HEK293 (cell line): ENCODE results near the gene SETD1A.

Source experiments
- GLI4 ChIP-seq: fragments of 450-650 bp; formaldehyde crosslinking; IDR thresholded peaks from 2 replicates; pipeline ENCODE4 v1.5.1; 2016; ENCODE audit warnings: missing biosample characterization, missing genetic modification characterization
- IKZF3 ChIP-seq: fragments of 450-650 bp; IDR thresholded peaks from 2 replicates; pipeline ENCODE4 v1.5.0; 2018; ENCODE audit warnings: missing biosample characterization, mild to moderate bottlenecking, missing genetic modification characterization, moderate library complexity
- KLF10 ChIP-seq: fragments of 450-650 bp; IDR thresholded peaks from 2 replicates; pipeline ENCODE4 v1.5.1; 2018; ENCODE audit warnings: missing biosample characterization, mild to moderate bottlenecking, missing genetic modification characterization
- MYNN ChIP-seq: fragments of 450-650 bp; formaldehyde crosslinking; IDR thresholded peaks from 2 replicates; pipeline ENCODE4 v1.5.1; 2016; ENCODE audit warnings: missing biosample characterization, missing genetic modification characterization, borderline replicate concordance
- SP2 ChIP-seq: fragments of 450-650 bp; formaldehyde crosslinking; IDR thresholded peaks from 2 replicates; pipeline ENCODE4 v1.5.1; 2016; ENCODE audit warnings: missing biosample characterization, missing genetic modification characterization
- SP3 ChIP-seq: fragments of 450-650 bp; formaldehyde crosslinking; IDR thresholded peaks from 2 replicates; pipeline ENCODE4 v1.5.1; 2016; ENCODE audit warnings: missing biosample characterization, missing genetic modification characterization
- TRIM28 ChIP-seq: IDR thresholded peaks from 2 replicates; pipeline ENCODE4 v1.6.1; 2011; ENCODE audit warnings: low read length, control low read depth, borderline replicate concordance
- WT1 ChIP-seq: fragments of 450-650 bp; formaldehyde crosslinking; IDR thresholded peaks from 2 replicates; pipeline ENCODE4 v1.5.1; 2016; ENCODE audit warnings: missing biosample characterization, missing genetic modification characterization
- ZNF112 ChIP-seq: fragments of 450-650 bp; formaldehyde crosslinking; IDR thresholded peaks from 2 replicates; pipeline ENCODE4 v1.5.0; 2017; ENCODE audit warnings: missing biosample characterization, missing genetic modification characterization
- ZNF155 ChIP-seq: fragments of 450-650 bp; formaldehyde crosslinking; IDR thresholded peaks from 2 replicates; pipeline ENCODE4 v1.5.1; 2016; ENCODE audit warnings: missing biosample characterization, missing genetic modification characterization
- ZNF16 ChIP-seq: fragments of 450-650 bp; formaldehyde crosslinking; IDR thresholded peaks from 2 replicates; pipeline ENCODE4 v1.5.1; 2016; ENCODE audit warnings: low read depth, missing biosample characterization, missing genetic modification characterization
- ZNF24 ChIP-seq: fragments of 450-650 bp; formaldehyde crosslinking; IDR thresholded peaks from 2 replicates; pipeline ENCODE4 v1.5.1; 2016; ENCODE audit warnings: missing biosample characterization, missing genetic modification characterization
- ZNF266 ChIP-seq: fragments of 450-650 bp; formaldehyde crosslinking; IDR thresholded peaks from 2 replicates; pipeline ENCODE4 v1.5.1; 2016; ENCODE audit warnings: missing biosample characterization, missing genetic modification characterization, low read depth
- ZNF354C ChIP-seq: fragments of 450-650 bp; formaldehyde crosslinking; IDR thresholded peaks from 2 replicates; pipeline ENCODE4 v1.5.1; 2016; ENCODE audit warnings: missing biosample characterization, missing genetic modification characterization, low read depth, borderline replicate concordance
- ZNF426 ChIP-seq: fragments of 450-650 bp; formaldehyde crosslinking; IDR thresholded peaks from 2 replicates; pipeline ENCODE4 v1.5.1; 2017; ENCODE audit warnings: missing biosample characterization, missing genetic modification characterization, mild to moderate bottlenecking, inconsistent platforms, moderate library complexity
- ZNF501 ChIP-seq: fragments of 450-650 bp; formaldehyde crosslinking; IDR thresholded peaks from 2 replicates; pipeline ENCODE4 v1.5.1; 2016; ENCODE audit warnings: missing biosample characterization, missing genetic modification characterization
- ZNF514 ChIP-seq: fragments of 450-650 bp; formaldehyde crosslinking; IDR thresholded peaks from 2 replicates; pipeline ENCODE4 v1.5.1; 2016; ENCODE audit warnings: missing biosample characterization, missing genetic modification characterization
- ZXDB ChIP-seq: fragments of 450-650 bp; formaldehyde crosslinking; IDR thresholded peaks from 2 replicates; pipeline ENCODE4 v1.5.1; 2016; ENCODE audit warnings: missing biosample characterization, missing genetic modification characterization
- TF ChIP-seq, protein P1 (sequence below): fragments of 450-650 bp; formaldehyde crosslinking; IDR thresholded peaks from 2 replicates; pipeline ENCODE4 v1.5.1; 2017; ENCODE audit warnings: missing biosample characterization, missing genetic modification characterization
- TF ChIP-seq, protein P2 (sequence below): fragments of 450-650 bp; formaldehyde crosslinking; IDR thresholded peaks from 2 replicates; pipeline ENCODE4 v1.5.1; 2017; ENCODE audit warnings: missing biosample characterization, missing genetic modification characterization
- TF ChIP-seq, protein P3 (sequence below): fragments of 450-650 bp; formaldehyde crosslinking; IDR thresholded peaks from 2 replicates; pipeline ENCODE4 v1.5.1; 2016; ENCODE audit warnings: missing biosample characterization, missing genetic modification characterization
- TF ChIP-seq, protein P4 (sequence below): fragments of 450-650 bp; formaldehyde crosslinking; IDR thresholded peaks from 2 replicates; pipeline ENCODE4 v1.5.1; 2016; ENCODE audit warnings: missing biosample characterization, missing genetic modification characterization
- TF ChIP-seq, protein P5 (sequence below): fragments of 450-650 bp; formaldehyde crosslinking; IDR thresholded peaks from 2 replicates; pipeline ENCODE4 v1.5.1; 2016; ENCODE audit warnings: missing biosample characterization, missing genetic modification characterization, low read depth
- TF ChIP-seq, protein P6 (sequence below): fragments of 450-650 bp; formaldehyde crosslinking; IDR thresholded peaks from 2 replicates; pipeline ENCODE4 v1.5.1; 2016; ENCODE audit warnings: missing biosample characterization, missing genetic modification characterization
- TF ChIP-seq, protein P7 (sequence below): fragments of 450-650 bp; formaldehyde crosslinking; IDR thresholded peaks from 2 replicates; pipeline ENCODE4 v1.5.1; 2016; ENCODE audit warnings: missing biosample characterization, missing genetic modification characterization
- TF ChIP-seq, protein P8 (sequence below): fragments of 450-650 bp; formaldehyde crosslinking; IDR thresholded peaks from 2 replicates; pipeline ENCODE4 v1.5.1; 2016; ENCODE audit warnings: missing biosample characterization, missing genetic modification characterization

The SETD1A gene

DNA sequence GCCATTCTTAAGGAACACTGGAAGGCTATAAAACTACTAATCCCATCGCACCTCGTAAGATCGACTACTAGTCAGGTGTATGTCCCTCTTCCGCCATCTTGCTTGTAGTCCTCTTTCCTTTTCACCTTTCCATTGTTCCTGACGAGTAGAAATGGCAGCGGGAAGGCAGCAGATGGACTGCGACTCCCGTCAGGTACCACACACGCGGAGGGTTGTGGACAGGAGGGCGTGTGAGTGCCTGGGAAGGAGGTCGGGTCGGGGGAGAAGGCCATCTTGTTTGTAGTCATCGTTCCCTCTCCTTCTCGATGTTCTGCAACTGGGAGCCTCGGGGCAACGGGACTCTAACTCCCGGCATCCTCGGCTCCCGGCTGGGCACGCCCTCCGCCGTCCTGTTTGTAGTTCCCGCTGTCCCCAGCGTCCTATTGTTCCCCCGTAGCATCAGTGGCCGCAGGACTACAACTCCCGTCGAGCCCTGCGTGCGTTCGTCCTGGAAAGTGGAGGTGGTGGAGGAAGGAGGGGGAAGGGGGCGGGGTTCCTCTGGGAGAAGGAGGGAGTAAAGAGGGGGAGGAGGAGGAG, 34.5 kb upstream of the SETD1A start (continued):
- TF ChIP-seq ZNF112 (tag by site-specific recombination) (no peak), ZNF155 (no peak), TRIM28 (peak; percentile 95), SP2 (tag by site-specific recombination) (peak; percentile 94), SP3 (tag by site-specific recombination) (peak; percentile 100), ZNF266 (tag by site-specific recombination) (no peak), GLI4 (tag by site-specific recombination) (no peak), ZXDB (tag by site-specific recombination) (peak; percentile 81), ZNF501 (no peak), IKZF3 (tag by site-specific recombination) (no peak; the same call in none of the 2 replicates), MYNN (no peak), ZNF354C (no peak), WT1 (tag by site-specific recombination) (no peak; the same call in 1 of the 2 replicates), ZNF24 (peak; percentile 60; the same call in 1 of the 2 replicates), KLF10 (tag by site-specific recombination) (peak; percentile 81), ZNF514 (no peak), ZNF16 (tag by site-specific recombination) (no peak), ZNF426 (tag by site-specific recombination) (no peak)
- TF ChIP-seq, protein P1, sequence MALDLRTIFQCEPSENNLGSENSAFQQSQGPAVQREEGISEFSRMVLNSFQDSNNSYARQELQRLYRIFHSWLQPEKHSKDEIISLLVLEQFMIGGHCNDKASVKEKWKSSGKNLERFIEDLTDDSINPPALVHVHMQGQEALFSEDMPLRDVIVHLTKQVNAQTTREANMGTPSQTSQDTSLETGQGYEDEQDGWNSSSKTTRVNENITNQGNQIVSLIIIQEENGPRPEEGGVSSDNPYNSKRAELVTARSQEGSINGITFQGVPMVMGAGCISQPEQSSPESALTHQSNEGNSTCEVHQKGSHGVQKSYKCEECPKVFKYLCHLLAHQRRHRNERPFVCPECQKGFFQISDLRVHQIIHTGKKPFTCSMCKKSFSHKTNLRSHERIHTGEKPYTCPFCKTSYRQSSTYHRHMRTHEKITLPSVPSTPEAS (tag by site-specific recombination), result no peak; the same call in 1 of the 2 replicates
- TF ChIP-seq, protein P2, sequence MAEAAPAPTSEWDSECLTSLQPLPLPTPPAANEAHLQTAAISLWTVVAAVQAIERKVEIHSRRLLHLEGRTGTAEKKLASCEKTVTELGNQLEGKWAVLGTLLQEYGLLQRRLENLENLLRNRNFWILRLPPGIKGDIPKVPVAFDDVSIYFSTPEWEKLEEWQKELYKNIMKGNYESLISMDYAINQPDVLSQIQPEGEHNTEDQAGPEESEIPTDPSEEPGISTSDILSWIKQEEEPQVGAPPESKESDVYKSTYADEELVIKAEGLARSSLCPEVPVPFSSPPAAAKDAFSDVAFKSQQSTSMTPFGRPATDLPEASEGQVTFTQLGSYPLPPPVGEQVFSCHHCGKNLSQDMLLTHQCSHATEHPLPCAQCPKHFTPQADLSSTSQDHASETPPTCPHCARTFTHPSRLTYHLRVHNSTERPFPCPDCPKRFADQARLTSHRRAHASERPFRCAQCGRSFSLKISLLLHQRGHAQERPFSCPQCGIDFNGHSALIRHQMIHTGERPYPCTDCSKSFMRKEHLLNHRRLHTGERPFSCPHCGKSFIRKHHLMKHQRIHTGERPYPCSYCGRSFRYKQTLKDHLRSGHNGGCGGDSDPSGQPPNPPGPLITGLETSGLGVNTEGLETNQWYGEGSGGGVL (tag by site-specific recombination), result peak; percentile 100
- TF ChIP-seq, protein P3, sequence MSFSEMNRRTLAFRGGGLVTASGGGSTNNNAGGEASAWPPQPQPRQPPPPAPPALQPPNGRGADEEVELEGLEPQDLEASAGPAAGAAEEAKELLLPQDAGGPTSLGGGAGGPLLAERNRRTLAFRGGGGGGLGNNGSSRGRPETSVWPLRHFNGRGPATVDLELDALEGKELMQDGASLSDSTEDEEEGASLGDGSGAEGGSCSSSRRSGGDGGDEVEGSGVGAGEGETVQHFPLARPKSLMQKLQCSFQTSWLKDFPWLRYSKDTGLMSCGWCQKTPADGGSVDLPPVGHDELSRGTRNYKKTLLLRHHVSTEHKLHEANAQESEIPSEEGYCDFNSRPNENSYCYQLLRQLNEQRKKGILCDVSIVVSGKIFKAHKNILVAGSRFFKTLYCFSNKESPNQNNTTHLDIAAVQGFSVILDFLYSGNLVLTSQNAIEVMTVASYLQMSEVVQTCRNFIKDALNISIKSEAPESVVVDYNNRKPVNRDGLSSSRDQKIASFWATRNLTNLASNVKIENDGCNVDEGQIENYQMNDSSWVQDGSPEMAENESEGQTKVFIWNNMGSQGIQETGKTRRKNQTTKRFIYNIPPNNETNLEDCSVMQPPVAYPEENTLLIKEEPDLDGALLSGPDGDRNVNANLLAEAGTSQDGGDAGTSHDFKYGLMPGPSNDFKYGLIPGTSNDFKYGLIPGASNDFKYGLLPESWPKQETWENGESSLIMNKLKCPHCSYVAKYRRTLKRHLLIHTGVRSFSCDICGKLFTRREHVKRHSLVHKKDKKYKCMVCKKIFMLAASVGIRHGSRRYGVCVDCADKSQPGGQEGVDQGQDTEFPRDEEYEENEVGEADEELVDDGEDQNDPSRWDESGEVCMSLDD (tag by site-specific recombination), result no peak
- TF ChIP-seq, protein P4, sequence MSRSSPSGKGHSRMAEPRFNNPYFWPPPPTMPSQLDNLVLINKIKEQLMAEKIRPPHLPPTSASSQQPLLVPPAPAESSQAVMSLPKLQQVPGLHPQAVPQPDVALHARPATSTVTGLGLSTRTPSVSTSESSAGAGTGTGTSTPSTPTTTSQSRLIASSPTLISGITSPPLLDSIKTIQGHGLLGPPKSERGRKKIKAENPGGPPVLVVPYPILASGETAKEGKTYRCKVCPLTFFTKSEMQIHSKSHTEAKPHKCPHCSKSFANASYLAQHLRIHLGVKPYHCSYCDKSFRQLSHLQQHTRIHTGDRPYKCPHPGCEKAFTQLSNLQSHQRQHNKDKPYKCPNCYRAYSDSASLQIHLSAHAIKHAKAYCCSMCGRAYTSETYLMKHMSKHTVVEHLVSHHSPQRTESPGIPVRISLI (tag by site-specific recombination), result no peak
- TF ChIP-seq, protein P5, sequence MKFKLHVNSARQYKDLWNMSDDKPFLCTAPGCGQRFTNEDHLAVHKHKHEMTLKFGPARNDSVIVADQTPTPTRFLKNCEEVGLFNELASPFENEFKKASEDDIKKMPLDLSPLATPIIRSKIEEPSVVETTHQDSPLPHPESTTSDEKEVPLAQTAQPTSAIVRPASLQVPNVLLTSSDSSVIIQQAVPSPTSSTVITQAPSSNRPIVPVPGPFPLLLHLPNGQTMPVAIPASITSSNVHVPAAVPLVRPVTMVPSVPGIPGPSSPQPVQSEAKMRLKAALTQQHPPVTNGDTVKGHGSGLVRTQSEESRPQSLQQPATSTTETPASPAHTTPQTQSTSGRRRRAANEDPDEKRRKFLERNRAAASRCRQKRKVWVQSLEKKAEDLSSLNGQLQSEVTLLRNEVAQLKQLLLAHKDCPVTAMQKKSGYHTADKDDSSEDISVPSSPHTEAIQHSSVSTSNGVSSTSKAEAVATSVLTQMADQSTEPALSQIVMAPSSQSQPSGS (tag by site-specific recombination), result no peak
- TF ChIP-seq, protein P6, sequence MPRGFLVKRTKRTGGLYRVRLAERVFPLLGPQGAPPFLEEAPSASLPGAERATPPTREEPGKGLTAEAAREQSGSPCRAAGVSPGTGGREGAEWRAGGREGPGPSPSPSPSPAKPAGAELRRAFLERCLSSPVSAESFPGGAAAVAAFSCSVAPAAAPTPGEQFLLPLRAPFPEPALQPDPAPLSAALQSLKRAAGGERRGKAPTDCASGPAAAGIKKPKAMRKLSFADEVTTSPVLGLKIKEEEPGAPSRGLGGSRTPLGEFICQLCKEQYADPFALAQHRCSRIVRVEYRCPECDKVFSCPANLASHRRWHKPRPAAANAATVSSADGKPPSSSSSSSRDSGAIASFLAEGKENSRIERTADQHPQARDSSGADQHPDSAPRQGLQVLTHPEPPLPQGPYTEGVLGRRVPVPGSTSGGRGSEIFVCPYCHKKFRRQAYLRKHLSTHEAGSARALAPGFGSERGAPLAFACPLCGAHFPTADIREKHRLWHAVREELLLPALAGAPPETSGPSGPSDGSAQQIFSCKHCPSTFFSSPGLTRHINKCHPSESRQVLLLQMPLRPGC (tag by site-specific recombination), result no peak
- TF ChIP-seq, protein P7, sequence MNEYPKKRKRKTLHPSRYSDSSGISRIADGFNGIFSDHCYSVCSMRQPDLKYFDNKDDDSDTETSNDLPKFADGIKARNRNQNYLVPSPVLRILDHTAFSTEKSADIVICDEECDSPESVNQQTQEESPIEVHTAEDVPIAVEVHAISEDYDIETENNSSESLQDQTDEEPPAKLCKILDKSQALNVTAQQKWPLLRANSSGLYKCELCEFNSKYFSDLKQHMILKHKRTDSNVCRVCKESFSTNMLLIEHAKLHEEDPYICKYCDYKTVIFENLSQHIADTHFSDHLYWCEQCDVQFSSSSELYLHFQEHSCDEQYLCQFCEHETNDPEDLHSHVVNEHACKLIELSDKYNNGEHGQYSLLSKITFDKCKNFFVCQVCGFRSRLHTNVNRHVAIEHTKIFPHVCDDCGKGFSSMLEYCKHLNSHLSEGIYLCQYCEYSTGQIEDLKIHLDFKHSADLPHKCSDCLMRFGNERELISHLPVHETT, result no peak
- TF ChIP-seq, protein P8, sequence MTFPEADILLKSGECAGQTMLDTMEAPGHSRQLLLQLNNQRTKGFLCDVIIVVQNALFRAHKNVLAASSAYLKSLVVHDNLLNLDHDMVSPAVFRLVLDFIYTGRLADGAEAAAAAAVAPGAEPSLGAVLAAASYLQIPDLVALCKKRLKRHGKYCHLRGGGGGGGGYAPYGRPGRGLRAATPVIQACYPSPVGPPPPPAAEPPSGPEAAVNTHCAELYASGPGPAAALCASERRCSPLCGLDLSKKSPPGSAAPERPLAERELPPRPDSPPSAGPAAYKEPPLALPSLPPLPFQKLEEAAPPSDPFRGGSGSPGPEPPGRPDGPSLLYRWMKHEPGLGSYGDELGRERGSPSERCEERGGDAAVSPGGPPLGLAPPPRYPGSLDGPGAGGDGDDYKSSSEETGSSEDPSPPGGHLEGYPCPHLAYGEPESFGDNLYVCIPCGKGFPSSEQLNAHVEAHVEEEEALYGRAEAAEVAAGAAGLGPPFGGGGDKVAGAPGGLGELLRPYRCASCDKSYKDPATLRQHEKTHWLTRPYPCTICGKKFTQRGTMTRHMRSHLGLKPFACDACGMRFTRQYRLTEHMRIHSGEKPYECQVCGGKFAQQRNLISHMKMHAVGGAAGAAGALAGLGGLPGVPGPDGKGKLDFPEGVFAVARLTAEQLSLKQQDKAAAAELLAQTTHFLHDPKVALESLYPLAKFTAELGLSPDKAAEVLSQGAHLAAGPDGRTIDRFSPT, result no peak
